Aorta (tissue), 5 donors: ENCODE measurements around the gene CLCN2. TPM values are rescaled to one million over a fixed set of nuclear protein-coding genes. Genes with fewer than 3 reads are reported as not detected.

ENCODE experiments used
- ATAC-seq: fragments of 200-7000 bp; cut with Tn5 transposase; one replicate; pipeline ENCODE4 v1.9.1; 2022; ENCODE audit warnings: moderate library complexity; ENCODE audit not compliant: low FRiP score
- DNase-seq, 2 donors: peaks; one replicate each; pipeline ENCODE4 v3.0.0-alpha.2; 2020
- H3K27ac ChIP-seq, 2 donors: one replicate each; pipeline ENCODE4 v1.5.1; 2013; ENCODE audit warnings: low read length in 2 of 2, mild to moderate bottlenecking in 2 of 2, moderate library complexity in 2 of 2, control low read depth in 1 of 2, inconsistent platforms in 1 of 2, low read depth in 1 of 2
- H3K27me3 ChIP-seq, 2 donors: one replicate each; pipeline ENCODE4 v1.6.1; 2013; ENCODE audit warnings: control low read depth in 1 of 2, low read length in 1 of 2, mild to moderate bottlenecking in 1 of 2, moderate library complexity in 1 of 2; ENCODE audit not compliant: insufficient read depth in 2 of 2, control insufficient read depth in 1 of 2
- H3K36me3 ChIP-seq, 2 donors: one replicate each; pipeline ENCODE4 v1.6.1; 2013; ENCODE audit warnings: control low read depth in 1 of 2, low read length in 1 of 2, mild to moderate bottlenecking in 1 of 2; ENCODE audit not compliant: insufficient read depth in 2 of 2, control insufficient read depth in 1 of 2
- H3K4me1 ChIP-seq, 2 donors: one replicate each; pipeline ENCODE4 v1.6.1; 2013; ENCODE audit warnings: low read length in 2 of 2, control low read depth in 1 of 2, mild to moderate bottlenecking in 1 of 2, moderate library complexity in 1 of 2; ENCODE audit not compliant: insufficient read depth in 2 of 2, control insufficient read depth in 1 of 2
- H3K4me3 ChIP-seq, 2 donors: one replicate each; pipeline ENCODE4 v1.5.1; 2013; ENCODE audit warnings: low read length in 2 of 2, control low read depth in 1 of 2, mild to moderate bottlenecking in 1 of 2
- H3K9me3 ChIP-seq: one replicate; pipeline ENCODE4 v1.6.1; 2013; ENCODE audit warnings: mild to moderate bottlenecking, low read length; ENCODE audit not compliant: control insufficient read depth
- WGBS, 2 donors: extraction: QIAGEN DNeasy Blood & Tissue Kit; methylation state at CpG; one replicate each; pipeline ENCODE4 v1.1.7; 2013; 5-methylcytosine and 5-hydroxymethylcytosine counted together
- intact Hi-C, 2 donors: fragments of 100-400 bp; cut with DNase I; formaldehyde crosslinking; loops; one replicate each; pipeline versions ENCODE4 v1.14.2 to v1.15.0; 2022
- polyA plus RNA-seq, 2 donors: library from polyadenylated mRNA; stranded (reverse); fragments of 200-250 nt; gene quantifications; one replicate each; pipeline ENCODE4 v1.2.3, GENCODE V29; 2013
- total RNA-seq, 2 donors: library from RNA; stranded (reverse); fragmentation: NEBNext Ultra II Directional; extraction: Animal tissue kit (Norgen Biotek cat#: 25700); gene quantifications; one replicate each; pipeline ENCODE4 v1.2.1, GENCODE V29; 2021
- donor health status: healthy with polysubstance abuse.
- donor health status: Bipolar disorder and iron deficiency.
- donor health status: DM: no; HTN: no; CAD: no.
- donor health status: DM: no; HTN: no; CAD: no.
- donor health status: DM: yes; HTN: yes; CAD: no.

CLCN2 gene
- total and polyA plus RNA-seq, 4 donors, result 4.1 to 14.5 (median 5.4) TPM

GRCh38 chr3:184336547-184337398, 24.6 kb downstream of the CLCN2 start:
- no peaks in the 10 kb centered on the region for H3K9me3 ChIP-seq
- peak; percentile 72 for ATAC-seq
- DNase-seq, result no peak
- no peaks in the 10 kb centered on the region for H3K27me3 ChIP-seq
- H3K27ac ChIP-seq, result peak overlapping the region; percentile 78 to 93
- 3% methylated on average over 17 of the region's 17 CpGs for WGBS, 2 donors
- H3K4me1 ChIP-seq, result no peaks in the 10 kb centered on the region
- peak overlapping the region; percentile 19 to 73 for H3K4me3 ChIP-seq
- intact Hi-C loops, result loop anchor here in 1 of 2 donors (1.0 kb wide), 1 partner anchor 22 kb away; the partner anchor contains the start of gene EIF4G1
- H3K36me3 ChIP-seq, result peaks cover 1 to 5% of the 10 kb centered on the region in 2 donors

GRCh38 chr3:184335661-184336546, 25.5 kb downstream of the CLCN2 start:
- Histone ChIP-seq H3K27ac (peak overlapping the region; percentile 85 to 93), H3K4me1 (no peaks in the 10 kb centered on the region), H3K9me3 (no peaks in the 10 kb centered on the region), H3K4me3 (peak overlapping the region; percentile 19 to 73), H3K27me3 (no peaks in the 10 kb centered on the region), H3K36me3 (peaks cover 2 to 8% of the 10 kb centered on the region in 2 donors)
- 0 to 1% methylated on average over 67 to 77 of the region's 77 CpGs for WGBS, 2 donors
- peak; percentile 90 to 97 for DNase-seq
- intact Hi-C loops, result loop anchor here (2.0 kb wide), 1 partner anchor 15 kb away; no protein-coding TSS in a partner anchor
- peak; percentile 85 for ATAC-seq

GRCh38 chr3:184335291-184335660, 26.1 kb downstream of the CLCN2 start:
- no peaks in the 10 kb centered on the region for H3K4me1 ChIP-seq
- no peaks in the 10 kb centered on the region for H3K27me3 ChIP-seq
- ATAC-seq (no peak), DNase-seq (no peak)
- intact Hi-C loops, result loop anchor here (2.0 kb wide), 1 partner anchor 14 kb away; no protein-coding TSS in a partner anchor
- H3K27ac ChIP-seq, result peak overlapping the region; percentile 71 to 92
- WGBS, 2 donors, result 48 to 51% methylated on average over 4 of the region's 4 CpGs
- H3K9me3 ChIP-seq, result no peaks in the 10 kb centered on the region
- H3K36me3 ChIP-seq, result peaks cover 2 to 8% of the 10 kb centered on the region in 2 donors
- H3K4me3 ChIP-seq, result no peak overlapping the region

GRCh38 chr3:184334470-184335158, 26.8 kb downstream of the CLCN2 start:
- Histone ChIP-seq H3K9me3 (no peaks in the 10 kb centered on the region), H3K27me3 (no peaks in the 10 kb centered on the region), H3K4me3 (no peak overlapping the region), H3K4me1 (no peaks in the 10 kb centered on the region), H3K36me3 (peaks cover 2 to 8% of the 10 kb centered on the region in 2 donors), H3K27ac (no peak overlapping the region)
- DNase-seq (no peak), ATAC-seq (no peak)
- 74% methylated on average over 15 of the region's 15 CpGs for WGBS, 2 donors
- intact Hi-C loops, result loop anchor here (2.0 kb wide), 1 partner anchor 14 kb away; no protein-coding TSS in a partner anchor

GRCh38 chr3:184333700-184334099, 27.7 kb downstream of the CLCN2 start:
- ATAC-seq, result no peak
- no peak for DNase-seq
- Histone ChIP-seq H3K4me3 (no peak overlapping the region), H3K4me1 (no peaks in the 10 kb centered on the region), H3K27me3 (no peaks in the 10 kb centered on the region), H3K36me3 (peaks cover 4 to 8% of the 10 kb centered on the region in 2 donors), H3K9me3 (no peaks in the 10 kb centered on the region), H3K27ac (peak overlapping the region in 1 of 2 donors; percentile 7)
- intact Hi-C loops, result loop anchor here (2.0 kb wide), 1 partner anchor 13 kb away; no protein-coding TSS in a partner anchor
- 77 to 78% methylated on average over 3 of the region's 3 CpGs for WGBS, 2 donors

- no peak for DNase-seq
- Histone ChIP-seq H3K27me3 (no peaks in the 10 kb centered on the region), H3K36me3 (peaks cover 8% of the 10 kb centered on the region in 2 donors), H3K4me3 (no peak overlapping the region), H3K27ac (peak overlapping the region in 1 of 2 donors; percentile 12), H3K9me3 (no peaks in the 10 kb centered on the region), H3K4me1 (no peaks in the 10 kb centered on the region)
- WGBS, 2 donors, result 76 to 78% methylated on average over 6 of the region's 6 CpGs
- no peak for ATAC-seq
- intact Hi-C loops, result no loop called here
Measured at GRCh38 chr3:184333190-184333589, 28.2 kb downstream of the CLCN2 start.

- DNase-seq (peak in 1 of 2 donors; percentile 65), ATAC-seq (no peak)
- no peak overlapping the region for H3K27ac ChIP-seq
- no peaks in the 10 kb centered on the region for H3K9me3 ChIP-seq
- WGBS, 2 donors, result 54 to 60% methylated on average over 10 of the region's 10 CpGs
- intact Hi-C loops, result no loop called here
- H3K27me3 ChIP-seq, result no peaks in the 10 kb centered on the region
- H3K4me3 ChIP-seq, result no peak overlapping the region
- no peaks in the 10 kb centered on the region for H3K4me1 ChIP-seq
- H3K36me3 ChIP-seq, result peaks cover 8 to 10% of the 10 kb centered on the region in 2 donors
Measured at GRCh38 chr3:184332370-184333090, 28.9 kb downstream of the CLCN2 start.
